Eye (tissue), 1 donor: ENCODE results near the gene DNAJB9.

ENCODE experiments used
- DNase-seq: peaks from one replicate; pipeline ENCODE4 v3.0.0-alpha.2; 2015

DNAJB9 gene

GRCh38 chr7:108570146-108570755 lies 577 bp downstream of the DNAJB9 start:
- DNase-seq = peak; percentile 74

DNA sequence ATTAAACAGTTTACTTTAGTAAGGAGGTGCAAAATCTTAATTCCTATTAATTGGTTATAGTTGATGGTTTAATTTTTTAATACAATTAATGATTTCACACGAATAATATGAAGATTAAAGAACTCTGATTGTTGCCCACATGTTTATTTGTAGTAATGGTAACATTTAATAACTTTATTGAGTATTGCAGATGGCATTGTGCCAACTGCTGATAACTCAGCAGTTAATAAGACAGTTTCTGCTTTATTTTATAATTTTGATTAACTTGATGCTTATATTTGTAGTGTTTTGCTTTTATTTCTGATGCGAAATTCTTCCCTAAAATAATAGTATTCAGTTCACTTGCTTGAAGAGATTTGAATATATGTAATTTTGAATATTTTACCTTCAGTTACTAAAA lies 2.8 kb downstream of the DNAJB9 start:
- no peak for DNase-seq

- no peak for DNase-seq
Measured at GRCh38 chr7:108575156-108575555, 5.5 kb downstream of the DNAJB9 start.

DNA sequence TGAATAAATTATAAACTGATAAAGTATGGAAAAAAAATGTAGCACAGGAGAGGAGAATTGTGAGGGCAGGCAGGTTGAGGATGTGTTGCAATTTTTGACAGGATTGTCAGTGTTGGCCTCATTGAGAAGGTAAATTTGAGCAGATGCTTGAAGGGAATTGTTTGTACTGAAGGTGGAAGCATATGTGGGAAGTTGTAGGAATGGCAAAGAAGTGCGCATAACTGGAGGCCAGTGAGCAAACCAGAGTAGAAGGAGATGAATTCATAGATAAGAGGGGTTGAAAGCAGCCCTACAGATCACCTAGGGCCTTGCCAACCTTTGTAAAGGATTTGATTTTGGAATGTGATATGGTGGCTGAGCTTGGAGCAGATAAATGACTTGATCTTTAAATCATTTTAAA lies 6.4 kb downstream of the DNAJB9 start:
- no peak for DNase-seq

DNA sequence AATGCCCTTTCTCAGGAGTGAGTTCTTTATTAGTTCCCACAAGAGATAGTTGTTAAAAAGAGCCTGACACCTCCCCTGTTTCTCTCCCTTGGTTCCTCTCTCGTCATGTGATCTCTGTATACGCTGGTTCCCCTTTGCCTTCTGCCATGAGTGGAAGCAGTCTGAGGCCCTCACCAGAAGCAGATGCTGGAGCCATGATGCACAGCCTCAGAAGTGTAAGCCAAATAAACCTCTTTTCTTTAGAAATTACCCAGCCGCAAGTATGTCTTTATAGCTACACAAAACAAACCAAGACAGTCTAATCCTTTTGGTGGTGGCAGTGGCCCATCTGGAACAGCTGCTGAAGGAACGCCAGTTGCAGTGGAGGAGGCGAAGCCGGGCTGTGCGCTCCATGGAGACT lies 9.3 kb downstream of the DNAJB9 start:
- DNase-seq = no peak

DNA sequence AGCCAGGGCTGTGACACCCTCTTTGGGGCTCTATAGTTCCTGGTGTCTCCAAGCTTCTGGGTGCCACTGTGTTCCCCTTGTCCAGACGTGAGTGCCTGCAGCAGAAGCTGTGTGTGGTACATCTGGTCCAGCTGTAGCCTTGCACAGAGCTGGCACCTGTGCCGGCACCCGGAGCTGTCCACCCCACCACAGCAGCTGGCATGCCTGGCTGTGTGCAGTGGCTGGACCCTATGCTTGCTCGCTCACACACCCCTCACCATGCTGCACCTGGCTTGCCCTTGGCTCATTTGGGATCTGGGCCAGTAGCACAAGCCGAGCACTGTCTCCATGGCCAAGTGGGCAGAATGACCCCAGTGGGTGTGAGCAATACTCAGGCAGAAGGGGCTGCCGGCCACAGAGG lies 10.6 kb downstream of the DNAJB9 start:
- no peak for DNase-seq

GRCh38 chr7:108581655-108582491 lies 12.2 kb downstream of the DNAJB9 start:
- DNase-seq = no peak

DNA sequence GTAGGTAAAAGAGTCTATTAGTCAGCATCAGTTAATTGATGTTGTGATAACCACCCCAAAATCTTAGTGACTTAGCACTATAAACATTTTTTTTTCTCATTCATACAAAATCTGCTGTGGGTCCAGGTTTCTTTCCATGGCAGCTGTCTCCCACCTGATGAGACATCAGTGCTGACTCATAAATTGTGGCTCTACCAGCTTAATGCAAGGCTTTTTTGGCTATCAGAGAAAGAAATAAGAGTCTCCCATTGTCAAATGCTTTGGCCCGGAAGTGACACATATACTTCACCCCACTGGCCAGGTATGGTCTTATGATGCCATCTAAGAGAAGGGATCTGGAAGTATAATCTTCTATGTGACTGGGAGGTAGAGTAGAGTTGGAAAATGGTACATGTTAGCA lies 14.5 kb downstream of the DNAJB9 start:
- DNase-seq = no peak

DNA sequence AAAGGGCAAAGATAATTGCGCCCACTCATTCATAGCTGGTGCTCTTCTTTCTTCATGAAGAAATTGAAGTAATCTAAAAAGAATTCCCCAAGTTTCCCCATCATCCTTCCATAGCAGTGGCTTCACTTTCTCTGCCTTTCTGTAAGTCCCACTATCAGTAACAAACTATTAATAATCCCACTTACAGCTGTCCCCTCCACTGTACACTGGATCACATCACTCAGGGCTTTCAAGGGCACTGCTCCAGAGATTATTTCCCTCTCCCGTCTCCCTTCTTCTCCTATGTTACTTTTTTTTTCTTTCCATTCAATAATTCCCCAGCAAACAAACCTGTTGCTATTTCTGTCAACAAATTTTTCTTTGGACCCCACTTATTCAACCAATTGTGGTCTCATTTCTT lies 16.2 kb downstream of the DNAJB9 start:
- DNase-seq = no peak

GRCh38 chr7:108586274-108586710 lies 16.6 kb downstream of the DNAJB9 start:
- no peak for DNase-seq

GRCh38 chr7:108589199-108589598 lies 19.5 kb downstream of the DNAJB9 start:
- DNase-seq = no peak

DNA sequence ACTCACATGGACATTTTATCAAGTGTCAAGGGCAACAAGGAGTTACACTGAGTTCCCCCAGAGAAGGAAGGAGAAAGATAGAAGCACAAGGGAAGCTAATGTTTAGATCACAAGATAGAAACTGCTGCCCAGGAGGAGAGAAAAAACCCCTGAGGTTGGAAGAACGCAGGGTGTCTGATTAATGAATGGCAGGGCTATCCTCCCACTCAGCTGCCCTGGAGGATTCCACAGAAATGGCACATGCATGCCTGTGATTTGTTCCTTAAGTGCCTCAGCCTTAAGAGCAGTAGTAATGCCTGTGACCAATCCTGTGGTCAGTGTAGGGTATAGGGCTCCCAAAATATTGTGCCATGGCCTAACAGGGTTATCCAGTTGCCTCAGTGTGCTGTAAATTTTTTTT lies 20.2 kb downstream of the DNAJB9 start:
- no peak for DNase-seq

- no peak for DNase-seq
Measured at GRCh38 chr7:108590606-108591005, 20.9 kb downstream of the DNAJB9 start.

DNA sequence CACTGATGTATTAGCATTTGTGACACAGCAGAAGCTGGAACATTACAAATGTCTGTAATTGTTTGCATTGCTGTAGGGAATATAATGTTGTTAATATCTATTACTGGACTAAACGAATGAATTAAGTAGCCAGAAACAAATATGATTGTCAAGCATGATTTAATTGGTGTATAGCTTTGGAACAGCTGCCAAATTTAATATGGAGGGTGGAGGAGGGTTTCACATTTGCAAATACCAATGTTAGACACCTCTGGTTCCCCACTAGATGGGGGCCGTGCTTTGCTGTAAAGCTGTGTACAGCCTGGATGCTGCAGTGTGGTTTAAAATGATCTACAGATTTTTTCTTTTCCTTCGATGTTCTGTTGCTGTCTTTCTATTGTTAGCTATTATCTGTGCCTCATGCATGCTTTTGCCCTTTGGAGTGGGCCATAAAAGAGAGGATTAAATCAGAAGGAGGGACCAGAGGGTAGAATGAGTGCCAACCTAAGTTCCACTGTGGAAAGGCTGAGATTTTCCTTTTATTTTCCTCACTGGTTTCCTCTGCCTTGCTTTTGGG lies 23.1 kb downstream of the DNAJB9 start:
- DNase-seq = peak; percentile 82

GRCh38 chr7:108596560-108596959 lies 26.9 kb downstream of the DNAJB9 start:
- DNase-seq = no peak

GRCh38 chr7:108598153-108598552 lies 28.5 kb downstream of the DNAJB9 start:
- DNase-seq = peak; percentile 93

GRCh38 chr7:108598914-108599580 lies 29.4 kb downstream of the DNAJB9 start:
- DNase-seq = peak; percentile 54

DNA sequence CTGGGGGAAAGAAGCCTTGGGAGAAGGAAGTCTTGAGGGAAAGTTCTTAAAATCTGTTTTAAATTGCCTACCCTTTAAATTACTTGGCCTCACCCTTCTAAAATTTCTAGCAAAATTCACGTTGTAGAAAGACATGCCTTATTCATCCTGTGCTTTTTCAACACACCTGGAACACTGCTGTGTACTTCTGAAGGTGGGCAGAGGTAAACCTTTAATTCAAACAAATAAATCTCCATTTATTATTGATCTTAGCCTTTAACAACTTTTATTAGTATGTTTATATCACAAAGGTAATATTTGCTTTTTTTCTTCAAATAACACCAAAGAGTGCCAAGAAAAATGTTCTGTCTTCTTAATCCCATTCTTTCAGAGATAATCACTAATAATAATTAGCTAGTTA lies 30.7 kb downstream of the DNAJB9 start:
- DNase-seq = no peak

DNA sequence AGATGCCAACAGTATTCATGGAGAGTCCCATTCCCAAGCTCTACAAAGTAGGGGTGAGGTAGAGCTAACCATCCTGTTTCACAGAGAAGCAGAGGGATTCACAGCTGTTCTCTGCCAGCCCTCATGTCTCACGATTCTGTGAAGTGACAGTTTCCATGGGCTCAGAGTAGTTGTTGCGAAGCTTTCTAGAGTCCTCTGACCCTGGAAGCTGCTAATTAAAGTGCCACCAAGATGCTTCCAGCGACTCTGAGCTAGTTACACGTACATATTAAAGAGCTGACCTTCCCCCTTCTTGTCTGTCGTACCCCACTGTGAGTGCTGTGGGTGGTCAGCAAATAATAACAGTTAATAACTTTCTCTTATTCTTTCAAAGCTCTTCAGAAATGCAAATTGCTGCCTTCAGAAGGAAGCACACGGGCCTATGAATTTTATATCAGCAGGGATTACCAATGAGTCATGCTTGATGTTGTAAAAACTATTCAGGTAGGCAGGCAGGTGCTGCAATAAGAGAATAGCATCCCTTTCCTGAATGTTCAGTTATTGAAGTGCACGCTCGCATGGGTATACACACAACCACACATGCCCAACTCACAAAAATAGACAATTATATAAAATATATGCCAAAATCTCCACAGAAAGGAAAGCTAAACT lies 34.1 kb downstream of the DNAJB9 start:
- peak; percentile 70 for DNase-seq

GRCh38 chr7:108604307-108605077 lies 34.8 kb downstream of the DNAJB9 start:
- no peak for DNase-seq

- DNase-seq = no peak
Measured at GRCh38 chr7:108605559-108606201, 36.0 kb downstream of the DNAJB9 start.

DNA sequence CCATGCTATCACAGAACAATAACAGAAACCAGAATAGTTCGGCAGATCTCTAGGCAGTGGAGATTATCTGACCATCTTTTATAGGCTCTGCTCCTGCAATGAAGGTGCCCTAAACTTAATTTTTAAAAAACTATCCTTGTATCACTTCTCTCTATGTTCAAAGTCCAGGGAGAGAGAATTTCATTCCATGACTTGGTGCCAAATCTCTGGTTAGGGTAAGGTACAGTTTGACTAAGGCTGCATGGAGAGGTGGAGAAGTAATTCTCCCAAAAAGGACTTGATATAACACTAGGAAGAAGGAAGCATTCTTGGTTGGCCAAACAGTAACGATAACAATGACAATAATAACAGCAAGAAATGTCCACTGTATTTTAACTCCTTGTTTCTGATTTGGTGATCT lies 40.0 kb downstream of the DNAJB9 start:
- DNase-seq = no peak
